ENCODE measurements around the gene CRTAC1. TPM values are rescaled to one million over a fixed set of nuclear protein-coding genes. Genes with fewer than 3 reads are reported as not detected.

CRTAC1 gene
- total RNA-seq, 1 donor from 2014 or later = 2.3 TPM

DNA sequence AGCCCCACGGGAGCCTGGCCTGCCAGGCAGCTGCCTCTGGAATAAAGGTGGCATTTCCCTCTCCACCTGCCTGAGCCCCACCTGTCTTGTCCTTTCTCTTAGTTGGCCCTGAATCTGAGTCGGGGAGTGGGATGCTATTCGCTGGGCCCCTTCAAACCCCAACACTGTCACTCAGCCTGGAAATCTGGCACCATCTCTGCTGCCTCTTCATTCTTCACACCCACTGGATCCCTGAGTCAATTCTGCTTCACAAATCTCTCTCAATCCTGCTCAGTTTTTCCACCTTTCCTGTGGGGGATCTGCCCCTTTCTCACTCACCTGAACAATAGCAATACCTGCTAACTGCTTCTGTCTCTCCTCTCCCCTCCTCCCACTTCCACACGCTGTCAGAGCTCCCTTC, 10.6 kb downstream of the CRTAC1 start:
- H3K36me3 ChIP-seq = no peaks in the 10 kb centered on the region
- DNase-seq = no peak
- no peak overlapping the region for H3K27ac ChIP-seq (replicated peaks)
- intact Hi-C loops (cut with micrococcal nuclease) = no loop called here
- no peaks in the 10 kb centered on the region for H3K9me3 ChIP-seq (replicated peaks)
- H3K4me1 ChIP-seq = no peaks in the 10 kb centered on the region
- no peak overlapping the region for H3K4me3 ChIP-seq
- TF ChIP-seq, protein P1, sequence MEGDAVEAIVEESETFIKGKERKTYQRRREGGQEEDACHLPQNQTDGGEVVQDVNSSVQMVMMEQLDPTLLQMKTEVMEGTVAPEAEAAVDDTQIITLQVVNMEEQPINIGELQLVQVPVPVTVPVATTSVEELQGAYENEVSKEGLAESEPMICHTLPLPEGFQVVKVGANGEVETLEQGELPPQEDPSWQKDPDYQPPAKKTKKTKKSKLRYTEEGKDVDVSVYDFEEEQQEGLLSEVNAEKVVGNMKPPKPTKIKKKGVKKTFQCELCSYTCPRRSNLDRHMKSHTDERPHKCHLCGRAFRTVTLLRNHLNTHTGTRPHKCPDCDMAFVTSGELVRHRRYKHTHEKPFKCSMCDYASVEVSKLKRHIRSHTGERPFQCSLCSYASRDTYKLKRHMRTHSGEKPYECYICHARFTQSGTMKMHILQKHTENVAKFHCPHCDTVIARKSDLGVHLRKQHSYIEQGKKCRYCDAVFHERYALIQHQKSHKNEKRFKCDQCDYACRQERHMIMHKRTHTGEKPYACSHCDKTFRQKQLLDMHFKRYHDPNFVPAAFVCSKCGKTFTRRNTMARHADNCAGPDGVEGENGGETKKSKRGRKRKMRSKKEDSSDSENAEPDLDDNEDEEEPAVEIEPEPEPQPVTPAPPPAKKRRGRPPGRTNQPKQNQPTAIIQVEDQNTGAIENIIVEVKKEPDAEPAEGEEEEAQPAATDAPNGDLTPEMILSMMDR (IDR thresholded peaks at IDR 0.05; ENCODE audit: borderline replicate concordance) = no peak
- H3K27me3 ChIP-seq (ENCODE audit: low read depth) = peaks cover 80% of the 10 kb centered on the region

DNA sequence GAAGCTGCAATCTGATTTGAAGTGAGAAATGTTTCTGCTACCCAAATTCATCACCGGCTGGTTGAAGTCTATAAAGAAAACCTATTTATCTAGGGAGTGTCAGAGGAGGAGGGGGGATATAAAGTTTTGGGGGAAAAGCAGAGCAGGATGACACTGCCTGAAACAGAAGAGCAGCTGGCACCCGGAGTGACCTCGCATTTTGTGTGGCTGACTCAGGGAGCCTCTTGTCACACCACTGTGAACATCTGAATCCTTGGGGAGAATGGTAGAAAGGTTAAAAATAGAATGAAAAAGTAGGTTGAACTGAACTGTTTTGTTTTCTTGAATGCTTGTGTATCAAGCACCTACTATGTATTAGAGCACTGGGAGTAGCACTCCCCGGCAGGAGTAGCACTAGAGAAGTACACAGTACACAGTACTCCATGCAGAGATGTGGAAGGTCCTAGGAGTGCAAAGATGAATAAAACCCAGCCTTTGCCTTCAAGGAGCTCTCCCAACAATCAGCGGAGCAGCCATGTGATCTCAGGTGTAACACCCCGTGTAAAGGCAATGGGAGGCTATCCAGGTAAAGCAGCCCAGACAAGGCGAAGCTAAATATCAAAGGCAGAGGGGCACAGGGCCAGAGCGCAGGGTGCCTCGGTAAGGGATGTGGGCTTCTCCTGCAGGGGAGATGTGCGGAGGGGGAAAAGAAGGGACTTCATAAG, 13.5 kb downstream of the CRTAC1 start:
- Histone ChIP-seq H3K4me1 (no peaks in the 10 kb centered on the region), H3K27me3 (ENCODE audit: low read depth) (peaks cover 82% of the 10 kb centered on the region), H3K27ac (replicated peaks) (no peak overlapping the region), H3K4me3 (no peak overlapping the region), H3K36me3 (no peaks in the 10 kb centered on the region), H3K9me3 (replicated peaks) (no peaks in the 10 kb centered on the region)
- intact Hi-C loops (cut with micrococcal nuclease) = no loop called here
- no peak for DNase-seq
- TF ChIP-seq, protein P1 (IDR thresholded peaks at IDR 0.05; ENCODE audit: borderline replicate concordance) = no peak

DNA sequence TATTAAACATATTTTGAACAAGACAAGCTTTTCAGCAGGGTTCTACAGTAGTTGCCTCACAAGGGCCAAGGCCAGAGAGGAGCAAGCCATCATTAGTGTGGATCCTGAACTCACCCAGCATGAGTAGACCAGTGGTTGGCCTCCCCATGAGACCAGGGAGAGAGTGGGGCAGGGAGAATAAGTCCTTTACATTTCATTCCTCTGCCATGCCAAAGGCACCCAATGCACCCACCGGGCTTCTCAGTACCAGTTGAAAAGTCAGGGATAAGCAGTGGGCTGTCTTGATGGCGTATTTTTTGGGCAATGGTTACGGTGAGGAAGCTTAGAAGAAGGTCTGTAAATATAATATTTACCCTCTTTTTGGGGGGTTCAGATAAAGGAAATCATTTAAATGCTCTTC, 16.6 kb downstream of the CRTAC1 start:
- DNase-seq = no peak

DNA sequence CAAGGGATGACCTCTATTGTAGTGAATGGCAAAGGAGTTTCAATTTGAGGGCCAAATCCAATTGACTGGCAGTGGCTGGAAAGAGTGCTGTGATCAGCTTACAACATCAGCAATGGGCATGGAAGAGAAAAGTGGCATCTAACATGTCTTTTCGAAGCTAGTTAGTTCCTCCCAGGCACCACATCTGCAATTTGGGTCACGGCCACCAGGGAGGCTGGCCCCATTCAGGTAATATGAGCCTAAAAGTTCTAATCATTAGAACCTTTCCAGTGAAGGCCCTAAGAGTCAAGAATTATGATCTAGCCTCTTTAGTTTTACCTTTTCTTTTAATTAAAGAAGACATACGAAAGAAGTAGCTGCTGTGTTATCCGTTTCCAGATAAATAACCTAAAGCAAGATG, 17.3 kb downstream of the CRTAC1 start:
- TF ChIP-seq, protein P1 (IDR thresholded peaks at IDR 0.05; ENCODE audit: borderline replicate concordance) = no peak
- H3K4me1 ChIP-seq = no peaks in the 10 kb centered on the region
- peaks cover 84% of the 10 kb centered on the region for H3K27me3 ChIP-seq (ENCODE audit: low read depth)
- no peak overlapping the region for H3K4me3 ChIP-seq
- H3K36me3 ChIP-seq = no peaks in the 10 kb centered on the region
- no peaks in the 10 kb centered on the region for H3K9me3 ChIP-seq (replicated peaks)
- no peak overlapping the region for H3K27ac ChIP-seq (replicated peaks)
- intact Hi-C loops (cut with micrococcal nuclease) = no loop called here
- DNase-seq = no peak

More for the DNA sequence above, 16.6 kb downstream of the CRTAC1 start:
- H3K4me3 ChIP-seq = no peak overlapping the region
- no peaks in the 10 kb centered on the region for H3K36me3 ChIP-seq
- H3K9me3 ChIP-seq (replicated peaks) = no peaks in the 10 kb centered on the region
- intact Hi-C loops (cut with micrococcal nuclease) = no loop called here
- H3K27ac ChIP-seq (replicated peaks) = no peak overlapping the region
- H3K27me3 ChIP-seq (ENCODE audit: low read depth) = peaks cover 78% of the 10 kb centered on the region
- TF ChIP-seq, protein P1 (IDR thresholded peaks at IDR 0.05; ENCODE audit: borderline replicate concordance) = no peak
- H3K4me1 ChIP-seq = no peaks in the 10 kb centered on the region

DNA sequence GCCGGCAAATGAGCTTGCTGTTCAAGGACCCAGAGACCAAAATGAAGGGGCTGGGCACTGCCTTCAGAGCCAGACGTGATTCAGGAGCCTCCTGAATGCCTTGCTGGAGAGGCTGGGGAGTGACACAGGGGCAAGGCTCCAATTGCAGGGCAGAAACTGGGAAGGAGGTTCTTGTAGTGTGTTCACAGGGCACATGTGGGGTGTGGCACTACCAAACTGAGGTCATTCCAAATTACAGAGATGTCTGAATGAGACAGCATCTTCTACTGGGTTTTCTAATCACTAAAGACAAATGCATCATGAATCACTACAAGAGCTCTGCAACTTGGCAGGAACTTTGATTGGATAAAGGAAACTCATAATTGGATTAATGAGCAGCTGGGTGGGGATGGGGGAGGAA, 17.8 kb downstream of the CRTAC1 start:
- Histone ChIP-seq H3K4me1 (no peaks in the 10 kb centered on the region), H3K27me3 (ENCODE audit: low read depth) (peaks cover 87% of the 10 kb centered on the region), H3K36me3 (no peaks in the 10 kb centered on the region), H3K4me3 (no peak overlapping the region), H3K27ac (replicated peaks) (no peak overlapping the region), H3K9me3 (replicated peaks) (no peaks in the 10 kb centered on the region)
- DNase-seq = no peak
- intact Hi-C loops (cut with micrococcal nuclease) = no loop called here
- TF ChIP-seq, protein P1 (IDR thresholded peaks at IDR 0.05; ENCODE audit: borderline replicate concordance) = no peak
